ENCODE measurements around the gene TFPT. TPM values are rescaled to one million over a fixed set of nuclear protein-coding genes. Genes with fewer than 3 reads are reported as not detected.
"Not testable (repeated sequence)": the region's sequence is repeated elsewhere in the genome, so short reads cannot be mapped to it uniquely, and the experiment has no call there.

Gene TFPT
- total RNA-seq, 3 donors from 2014 or later = 9.8 to 18.2 (median 15.3) TPM

DNA sequence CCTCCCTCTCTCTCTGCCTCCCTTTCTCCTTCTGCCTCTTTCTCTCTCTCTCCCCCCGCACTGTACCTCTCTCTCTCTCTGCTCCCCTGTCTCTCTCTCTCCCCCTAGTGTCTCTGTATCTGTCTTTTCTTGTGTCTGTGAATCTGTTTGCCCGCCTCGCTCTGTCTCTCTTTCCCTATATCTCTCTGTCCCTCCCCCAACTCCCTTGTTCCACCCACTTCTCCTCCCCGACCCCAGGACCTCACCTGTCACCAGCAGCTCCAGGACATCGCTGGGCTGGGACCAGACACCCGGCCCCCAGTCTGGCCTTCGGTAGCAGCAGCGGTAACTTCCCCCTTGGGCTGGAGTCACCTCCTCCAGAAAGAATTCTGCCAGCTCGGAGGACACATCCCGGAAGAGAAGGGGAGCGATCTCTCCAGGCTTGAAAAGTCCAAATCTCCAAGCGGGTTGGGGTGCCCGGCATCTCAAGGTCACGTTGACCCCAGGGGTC lies 18.8 kb downstream of the TFPT start:
- DNase-seq (no peak), ATAC-seq (peak; percentile 73)
- Histone ChIP-seq H3K36me3 (ENCODE audit: low read depth) (no peaks in the 10 kb centered on the region), H3K4me3 (no peak overlapping the region), H3K9me3 (no peaks in the 10 kb centered on the region), H3K4me1 (ENCODE audit: low read depth) (peaks cover 6% of the 10 kb centered on the region)
- TF ChIP-seq, protein P1, sequence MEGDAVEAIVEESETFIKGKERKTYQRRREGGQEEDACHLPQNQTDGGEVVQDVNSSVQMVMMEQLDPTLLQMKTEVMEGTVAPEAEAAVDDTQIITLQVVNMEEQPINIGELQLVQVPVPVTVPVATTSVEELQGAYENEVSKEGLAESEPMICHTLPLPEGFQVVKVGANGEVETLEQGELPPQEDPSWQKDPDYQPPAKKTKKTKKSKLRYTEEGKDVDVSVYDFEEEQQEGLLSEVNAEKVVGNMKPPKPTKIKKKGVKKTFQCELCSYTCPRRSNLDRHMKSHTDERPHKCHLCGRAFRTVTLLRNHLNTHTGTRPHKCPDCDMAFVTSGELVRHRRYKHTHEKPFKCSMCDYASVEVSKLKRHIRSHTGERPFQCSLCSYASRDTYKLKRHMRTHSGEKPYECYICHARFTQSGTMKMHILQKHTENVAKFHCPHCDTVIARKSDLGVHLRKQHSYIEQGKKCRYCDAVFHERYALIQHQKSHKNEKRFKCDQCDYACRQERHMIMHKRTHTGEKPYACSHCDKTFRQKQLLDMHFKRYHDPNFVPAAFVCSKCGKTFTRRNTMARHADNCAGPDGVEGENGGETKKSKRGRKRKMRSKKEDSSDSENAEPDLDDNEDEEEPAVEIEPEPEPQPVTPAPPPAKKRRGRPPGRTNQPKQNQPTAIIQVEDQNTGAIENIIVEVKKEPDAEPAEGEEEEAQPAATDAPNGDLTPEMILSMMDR (IDR thresholded peaks at IDR 0.05) = no peak
- intact Hi-C loops (cut with DNase I, micrococcal nuclease) = no loop called here

DNA sequence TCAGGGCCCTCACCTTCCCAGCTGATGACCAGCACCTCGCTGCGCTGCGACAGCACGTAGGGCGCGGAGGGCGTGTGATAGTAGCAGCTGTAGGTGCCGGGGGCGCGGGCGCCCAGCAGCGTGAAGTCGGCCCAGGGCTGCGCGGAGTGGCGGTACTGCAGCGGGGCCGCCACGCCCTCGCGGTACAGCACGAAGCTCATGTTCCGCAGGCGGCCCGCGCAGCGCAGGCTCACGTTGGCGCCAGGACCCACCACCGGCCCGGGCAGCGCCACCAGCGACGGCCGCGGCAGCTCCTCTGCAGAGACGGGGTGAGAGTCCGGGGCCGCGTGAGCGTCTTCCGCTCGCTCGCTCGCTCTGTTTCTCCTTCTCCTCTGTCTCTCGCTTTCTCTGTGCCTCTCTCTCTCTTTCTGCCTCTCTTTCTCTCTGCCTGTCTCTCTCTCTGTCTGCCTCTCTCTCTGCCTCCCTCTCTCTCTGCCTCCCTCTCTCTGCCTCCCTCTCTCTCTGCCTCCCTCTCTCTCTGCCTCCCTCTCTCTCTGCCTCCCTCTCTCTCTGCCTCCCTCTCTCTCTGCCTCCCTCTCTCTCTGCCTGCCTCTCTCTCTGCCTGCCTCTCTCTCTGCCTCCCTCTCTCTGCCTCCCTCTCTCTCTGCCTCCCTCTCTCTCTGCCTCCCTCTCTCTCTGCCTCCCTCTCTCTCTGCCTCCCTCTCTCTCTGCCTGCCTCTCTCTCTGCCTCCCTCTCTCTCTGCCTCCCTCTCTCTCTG lies 19.4 kb downstream of the TFPT start:
- H3K36me3 ChIP-seq (ENCODE audit: low read depth); intact Hi-C loops (cut with DNase I, micrococcal nuclease); H3K9me3 ChIP-seq; H3K4me1 ChIP-seq (ENCODE audit: low read depth); H3K4me3 ChIP-seq: not testable (repeated sequence)
- ATAC-seq (peak; percentile 88), DNase-seq (peak; percentile 32 to 72 (median 64))

DNA sequence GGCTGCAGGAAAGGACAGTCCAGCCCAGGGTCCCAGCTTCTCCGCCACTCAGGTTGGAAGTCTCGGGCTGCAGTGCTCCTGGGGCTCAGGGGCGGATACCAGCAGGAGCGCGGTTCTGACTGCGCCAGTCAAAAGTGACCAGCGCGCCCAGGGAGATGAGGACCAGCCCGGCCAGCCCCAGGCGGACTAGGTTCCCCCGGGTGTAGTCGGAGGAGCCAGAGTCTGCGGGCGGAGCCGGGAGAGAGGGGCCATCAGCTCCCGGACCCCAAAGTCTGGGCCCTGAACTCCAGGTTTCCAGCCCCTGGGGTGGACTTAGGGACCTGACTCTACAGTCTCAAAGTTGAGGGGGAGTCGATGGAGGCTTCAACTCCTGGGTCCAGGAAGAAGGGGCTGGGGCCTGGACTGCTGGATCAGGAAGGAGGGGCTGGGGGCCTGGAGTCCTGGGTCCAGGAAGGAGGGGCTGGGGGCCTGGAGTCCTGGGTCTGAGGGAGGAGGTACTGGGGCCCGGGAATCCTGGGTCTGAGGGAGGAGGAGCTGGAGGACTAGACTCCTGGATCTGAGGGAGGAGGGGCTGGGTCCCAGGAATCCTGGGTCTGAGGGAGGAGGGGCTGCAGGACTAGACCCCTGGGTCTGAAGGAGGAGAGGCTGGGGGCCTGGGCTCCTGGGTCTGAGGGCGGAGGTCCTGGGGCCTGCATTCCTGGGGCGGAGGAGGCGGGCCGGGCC lies 20.2 kb downstream of the TFPT start:
- no peak for ATAC-seq
- H3K36me3 ChIP-seq (ENCODE audit: low read depth) = no peaks in the 10 kb centered on the region
- H3K9me3 ChIP-seq = no peaks in the 10 kb centered on the region
- TF ChIP-seq, protein P1 (IDR thresholded peaks at IDR 0.05) = no peak
- H3K4me1 ChIP-seq (ENCODE audit: low read depth) = peaks cover 6% of the 10 kb centered on the region
- peak in 1 of 3 donors; percentile 54 for DNase-seq
- no peak overlapping the region for H3K4me3 ChIP-seq
- intact Hi-C loops (cut with DNase I, micrococcal nuclease) = no loop called here

DNA sequence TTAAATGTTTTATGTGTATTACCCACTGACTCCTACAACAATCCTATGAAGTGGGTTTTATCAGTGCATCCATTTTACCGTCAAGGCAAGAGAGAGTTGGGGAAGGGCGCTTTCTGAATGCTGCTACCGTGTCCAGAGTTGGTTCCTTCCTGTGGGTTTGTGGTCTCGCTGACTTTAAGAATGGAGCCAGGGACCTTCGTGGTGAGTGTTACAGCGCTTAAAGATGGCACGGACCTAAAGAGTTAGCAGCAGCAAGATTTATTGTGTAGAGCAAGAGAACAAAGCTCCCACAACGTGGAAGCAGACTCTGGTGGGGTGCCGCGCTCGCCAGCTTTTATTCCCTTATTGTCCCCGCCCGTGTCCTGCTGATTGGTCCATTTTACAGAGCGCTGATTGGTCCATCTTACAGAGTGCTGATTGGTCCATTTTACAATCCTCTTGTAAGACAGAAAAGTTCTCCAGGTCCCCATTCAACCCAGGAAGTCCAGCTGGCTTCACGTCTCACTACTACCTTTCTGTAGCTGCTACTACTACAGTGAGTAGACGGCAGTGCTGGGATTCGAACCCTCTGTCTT lies 20.9 kb downstream of the TFPT start:
- intact Hi-C loops (cut with DNase I, micrococcal nuclease) = no loop called here
- H3K4me3 ChIP-seq = no peak overlapping the region
- peaks cover 6% of the 10 kb centered on the region for H3K4me1 ChIP-seq (ENCODE audit: low read depth)
- no peaks in the 10 kb centered on the region for H3K9me3 ChIP-seq
- no peak for DNase-seq
- no peak for ATAC-seq
- no peaks in the 10 kb centered on the region for H3K36me3 ChIP-seq (ENCODE audit: low read depth)
- TF ChIP-seq, protein P1 (IDR thresholded peaks at IDR 0.05) = no peak

DNA sequence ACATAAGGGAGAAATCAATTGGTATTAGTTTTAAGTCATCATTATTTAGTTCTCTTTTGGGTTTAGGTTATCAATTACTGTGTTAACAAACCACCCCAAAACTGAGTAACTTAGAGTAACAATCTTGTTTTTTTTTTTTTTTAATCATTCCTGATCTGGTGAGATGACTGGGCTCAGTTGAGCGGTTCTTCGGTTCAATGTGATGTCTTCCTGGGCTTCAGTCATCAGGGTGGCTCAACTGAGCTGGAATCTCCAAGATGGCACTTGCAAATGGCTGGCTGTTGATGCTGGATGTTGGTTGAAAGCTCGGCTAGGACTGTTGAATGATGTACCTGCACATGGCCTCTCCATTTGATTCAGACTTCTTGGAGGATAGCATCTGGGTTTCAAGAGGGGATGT lies 31.0 kb downstream of the TFPT start:
- H3K36me3 ChIP-seq (ENCODE audit: low read depth) = no peaks in the 10 kb centered on the region
- H3K4me3 ChIP-seq = no peak overlapping the region
- no peak for DNase-seq
- no peak for ATAC-seq
- intact Hi-C loops (cut with DNase I, micrococcal nuclease) = no loop called here
- peaks cover 2% of the 10 kb centered on the region for H3K9me3 ChIP-seq
- no peaks in the 10 kb centered on the region for H3K4me1 ChIP-seq (ENCODE audit: low read depth)
- TF ChIP-seq, protein P1 (IDR thresholded peaks at IDR 0.05) = no peak

DNA sequence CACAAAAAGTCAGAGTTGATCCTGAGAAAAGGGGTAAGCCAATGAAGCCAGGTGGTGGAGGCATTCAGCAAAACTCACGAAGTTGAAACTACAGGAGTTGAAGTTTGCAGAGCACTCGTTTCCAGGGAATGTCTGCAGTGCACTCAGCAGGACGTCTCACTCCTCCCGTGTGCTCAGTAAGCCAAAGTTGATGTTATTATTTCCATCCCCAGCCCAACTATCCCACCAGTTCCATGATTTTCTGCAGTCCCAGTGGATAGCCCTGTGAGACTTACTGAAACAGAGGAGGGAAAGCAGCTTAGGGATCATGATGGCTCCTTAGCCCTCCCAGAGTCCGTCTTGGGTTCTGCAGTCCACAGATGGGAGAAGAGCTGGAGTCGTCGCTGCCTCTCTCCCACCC lies 34.4 kb downstream of the TFPT start, which contains the start of gene TARM1:
TARM1 (minus strand) TSS at position 334 of the 400 bp plus-strand sequence; CDS start at position 309, 25 bp downstream.
- TF ChIP-seq, protein P1 (IDR thresholded peaks at IDR 0.05) = no peak
- intact Hi-C loops (cut with DNase I, micrococcal nuclease) = no loop called here
- H3K36me3 ChIP-seq (ENCODE audit: low read depth) = no peaks in the 10 kb centered on the region
- no peak within 1 kb of the TSS for H3K4me3 ChIP-seq
- peaks cover 2% of the 10 kb centered on the region for H3K9me3 ChIP-seq
- no peaks in the 10 kb centered on the region for H3K4me1 ChIP-seq (ENCODE audit: low read depth)
- DNase-seq (no peak), ATAC-seq (no peak)
